ENCODE measurements around the gene TOGARAM2.

The TOGARAM2 gene

GRCh38 chr2:28997847-28998735 lies 17.0 kb downstream of the TOGARAM2 start:
- DNase-seq (ENCODE audit: low spot score): no peak

DNA sequence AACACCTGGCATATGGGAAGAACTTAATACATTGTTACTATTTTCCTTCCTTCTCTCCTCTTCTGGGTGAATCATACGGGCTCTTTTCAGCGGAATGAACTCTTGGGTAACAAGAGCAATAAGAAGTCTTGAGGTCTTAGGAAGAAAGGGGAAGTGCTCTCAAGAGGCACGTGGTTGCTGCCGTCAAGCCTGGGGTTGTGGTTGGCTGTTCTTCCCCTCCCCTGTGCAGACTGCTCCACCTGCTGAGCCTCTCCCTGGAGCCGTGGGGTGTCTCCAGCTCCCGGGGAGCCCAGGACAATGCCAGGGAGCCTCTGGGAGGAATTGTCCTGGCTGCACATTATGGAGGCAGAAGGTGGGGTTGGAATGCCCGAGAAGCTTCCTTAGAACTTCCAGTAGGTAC lies 19.4 kb downstream of the TOGARAM2 start:
- DNase-seq (ENCODE audit: low spot score): no peak

GRCh38 chr2:29000956-29001355 lies 19.9 kb downstream of the TOGARAM2 start:
- no peak for DNase-seq (ENCODE audit: low spot score)

DNA sequence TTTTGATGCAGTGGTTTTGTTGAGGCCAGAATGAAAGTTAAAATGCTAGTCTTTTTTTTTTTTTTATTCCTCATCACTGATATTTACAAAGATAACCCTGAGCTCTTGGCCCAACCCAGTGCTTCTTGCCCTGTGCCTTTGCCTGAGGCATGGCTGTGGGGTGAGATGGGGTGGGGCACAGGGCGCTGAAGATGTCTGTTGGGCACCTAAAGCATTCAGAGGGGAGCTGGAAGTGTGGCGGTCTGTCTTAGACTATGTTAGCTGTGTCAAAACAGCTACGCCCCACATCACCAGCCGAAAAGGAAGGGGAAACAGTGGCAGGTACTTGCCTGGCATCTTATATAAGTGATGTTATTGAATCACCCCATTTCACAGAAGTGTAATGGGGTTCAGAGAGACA lies 20.7 kb downstream of the TOGARAM2 start:
- no peak for DNase-seq (ENCODE audit: low spot score)

DNA sequence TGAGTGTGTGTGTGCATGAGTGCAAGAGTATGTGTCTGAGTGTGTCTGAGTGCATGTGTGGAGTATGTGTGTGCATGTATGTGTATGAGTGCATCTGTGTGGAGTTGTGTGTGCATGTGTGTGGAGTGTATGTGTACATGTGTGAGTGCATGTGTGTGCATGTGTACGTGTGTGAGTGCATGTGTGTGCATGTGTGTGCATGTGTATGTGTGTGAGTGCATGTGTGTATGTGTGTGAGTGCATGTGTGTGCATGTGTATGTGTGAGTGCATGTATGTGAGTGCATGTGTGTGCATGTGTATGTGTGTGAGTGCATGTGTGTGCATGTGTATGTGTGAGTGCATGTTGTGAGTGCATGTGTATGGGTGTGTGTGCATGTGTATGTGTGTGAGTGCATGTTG lies 23.7 kb downstream of the TOGARAM2 start:
- no peak for DNase-seq (ENCODE audit: low spot score)

GRCh38 chr2:29005331-29005730 lies 24.2 kb downstream of the TOGARAM2 start:
- no peak for DNase-seq (ENCODE audit: low spot score)

DNA sequence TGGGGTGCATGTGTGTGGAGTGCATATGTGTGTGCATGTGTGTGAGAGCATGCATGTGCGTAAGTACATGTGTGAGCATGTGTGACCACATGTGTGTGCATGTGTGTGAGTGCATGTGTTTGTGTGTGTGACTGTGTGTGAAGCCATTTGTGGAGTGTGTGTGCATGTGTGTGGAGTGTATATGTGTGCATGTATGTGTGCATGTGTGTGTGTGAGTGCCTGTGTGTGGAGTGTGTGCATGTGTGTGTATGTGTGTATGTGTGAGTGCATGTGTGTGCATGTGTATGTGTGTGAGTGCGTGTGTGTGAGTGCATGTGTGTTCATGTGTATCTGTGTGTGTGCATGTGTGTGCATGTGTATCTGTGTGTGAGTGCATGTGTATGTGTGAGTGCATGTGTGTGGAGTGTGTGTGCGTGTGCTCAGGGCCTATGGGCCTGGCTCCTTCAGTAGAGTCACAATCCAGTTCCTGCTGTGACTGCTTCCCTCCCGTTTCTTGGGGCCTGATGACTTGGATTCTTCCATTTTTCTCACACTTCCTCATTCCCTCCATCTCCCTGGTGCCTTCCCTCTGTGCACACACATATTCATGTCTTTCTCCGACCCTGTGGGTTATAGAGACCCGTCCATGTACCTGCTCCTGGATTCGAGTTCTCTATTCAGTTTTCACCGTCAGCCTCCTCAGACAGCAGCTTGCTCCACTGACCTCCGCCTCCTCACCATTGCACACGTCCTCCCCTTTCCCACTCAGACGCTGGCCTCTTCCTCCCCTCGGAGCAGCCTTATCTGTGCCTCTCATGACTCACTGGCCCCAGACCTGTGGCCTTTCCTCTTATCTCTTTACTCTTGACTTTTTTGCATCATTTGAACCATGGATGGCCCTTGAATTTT lies 25.2 kb downstream of the TOGARAM2 start:
- no peak for DNase-seq (ENCODE audit: low spot score)

- DNase-seq (ENCODE audit: low spot score): no peak
These were observed 25.8 kb downstream of the TOGARAM2 start for GRCh38 chr2:29006980-29007301.

DNA sequence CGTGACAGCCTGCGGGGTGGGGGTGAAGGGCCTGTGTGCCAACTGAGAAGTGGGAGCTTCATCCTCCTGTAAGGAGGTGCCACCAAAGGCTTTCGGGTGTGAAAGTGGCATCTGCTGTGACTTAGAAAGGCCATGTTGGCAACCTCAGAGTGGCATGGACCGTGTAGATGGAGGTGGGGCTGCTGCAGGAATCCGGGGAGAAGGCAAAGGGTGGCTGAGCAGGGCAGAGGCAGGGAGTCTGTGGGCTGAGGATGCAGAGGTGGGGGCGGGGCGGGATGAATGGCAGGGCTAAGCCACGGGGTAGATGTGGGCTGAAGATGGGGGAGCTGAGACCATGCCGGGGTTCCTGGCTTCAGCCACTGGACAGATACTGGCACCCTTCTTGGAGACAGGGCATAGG lies 28.2 kb downstream of the TOGARAM2 start:
- no peak for DNase-seq (ENCODE audit: low spot score)

DNA sequence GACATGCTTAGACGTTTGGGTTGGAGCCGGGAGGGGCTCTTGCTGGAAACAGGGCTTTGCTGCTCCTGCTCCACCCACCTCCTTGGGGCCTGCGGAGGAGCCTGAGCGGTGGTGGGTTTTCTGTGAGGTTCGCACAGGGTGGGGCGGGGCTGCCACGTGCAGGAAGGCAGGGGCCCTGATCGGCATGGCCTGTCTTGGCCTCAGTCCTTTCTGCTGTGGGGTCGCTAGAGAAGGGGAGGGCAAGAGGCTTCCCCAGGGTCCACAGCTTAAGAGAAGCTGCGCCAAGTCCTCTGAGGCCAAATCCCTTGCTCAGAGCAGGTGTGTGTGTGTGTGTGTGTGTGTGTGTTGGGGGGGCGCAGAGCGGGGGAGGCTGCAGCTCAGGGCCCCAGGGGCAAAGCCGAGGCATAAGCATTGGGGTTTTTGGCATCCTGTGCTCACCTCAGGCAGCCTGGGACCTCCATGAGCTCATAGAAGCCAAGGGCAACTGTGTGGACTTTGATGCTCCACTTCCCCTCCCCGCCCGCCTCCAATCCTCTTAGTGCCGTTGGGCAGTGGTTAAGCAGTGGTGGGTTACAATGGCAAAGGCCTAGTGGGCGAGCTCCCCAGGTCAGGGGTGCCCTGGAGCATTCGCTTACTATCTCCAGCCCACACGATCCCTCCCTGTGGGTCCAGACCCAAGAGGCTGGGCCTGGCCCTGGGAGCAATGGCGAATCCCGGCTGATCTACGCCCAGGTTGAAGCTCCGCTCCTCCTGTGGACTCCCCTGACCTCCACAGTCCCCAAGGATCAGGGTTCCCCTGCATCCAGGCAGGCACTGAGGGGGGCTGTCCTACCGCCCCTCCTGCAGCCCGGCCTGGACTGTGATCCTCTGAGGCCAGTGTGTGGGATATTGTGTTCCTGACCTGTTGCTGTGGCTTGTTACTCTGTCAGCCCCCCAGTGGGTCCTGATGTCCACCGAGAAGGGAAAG lies 28.9 kb downstream of the TOGARAM2 start:
- DNase-seq (ENCODE audit: low spot score): no peak

DNA sequence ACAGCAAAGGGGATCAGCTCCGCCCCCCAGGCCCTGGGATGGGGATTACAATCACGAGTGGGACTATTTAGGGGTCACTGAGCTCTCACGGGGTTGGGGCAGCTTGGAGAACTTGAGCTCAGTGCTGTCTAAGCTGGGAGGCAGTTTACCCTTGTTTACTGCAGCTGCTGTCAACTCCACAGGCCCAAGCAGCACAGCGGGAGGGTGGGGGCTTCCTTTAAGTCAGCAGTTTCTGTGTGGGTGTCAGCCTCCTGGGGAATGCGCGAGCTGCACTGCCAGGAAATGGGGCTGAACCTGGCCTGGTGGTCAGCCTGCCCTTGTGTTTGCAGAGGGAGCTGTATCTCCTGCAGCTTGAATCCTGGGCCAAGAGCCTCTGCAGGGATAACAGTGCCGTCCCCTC lies 29.8 kb downstream of the TOGARAM2 start:
- DNase-seq (ENCODE audit: low spot score): no peak

DNA sequence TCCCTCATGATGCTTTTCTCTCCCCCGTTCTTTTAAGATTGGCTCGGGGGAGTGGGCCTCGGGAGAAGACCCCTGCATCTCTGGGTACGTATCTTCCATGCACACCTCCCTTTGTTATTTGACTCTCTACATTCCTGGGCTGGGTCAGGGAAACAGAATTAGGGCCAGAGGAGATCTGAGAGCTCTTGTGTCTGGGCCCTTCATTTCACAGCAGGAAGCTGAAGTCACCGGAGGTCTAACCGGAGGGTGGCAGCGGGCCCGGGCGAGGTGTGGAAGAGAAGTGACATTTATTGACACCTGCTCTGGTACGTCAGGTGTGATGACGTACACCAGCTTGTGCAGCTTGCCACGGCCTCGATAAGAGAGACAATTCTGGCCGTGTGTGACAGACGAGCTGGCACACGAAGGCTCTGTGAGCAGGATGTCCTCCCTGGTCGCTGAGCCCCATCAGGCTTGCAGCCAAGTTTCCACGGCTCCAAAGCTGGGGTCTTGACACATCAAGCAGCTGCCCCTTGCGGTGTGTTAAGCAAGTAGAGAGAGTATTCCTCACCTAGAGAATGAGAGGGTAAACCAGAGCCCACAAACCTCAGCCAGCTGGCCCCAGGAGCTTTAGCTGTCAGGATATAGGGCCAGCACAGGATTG lies 30.4 kb downstream of the TOGARAM2 start:
- DNase-seq (ENCODE audit: low spot score): no peak

- no peak for DNase-seq (ENCODE audit: low spot score)
These were observed 31.1 kb downstream of the TOGARAM2 start for GRCh38 chr2:29012211-29012681.

- no peak for DNase-seq (ENCODE audit: low spot score)
These were observed 32.1 kb downstream of the TOGARAM2 start for GRCh38 chr2:29013057-29013780.

- DNase-seq (ENCODE audit: low spot score): no peak
These were observed 33.2 kb downstream of the TOGARAM2 start for GRCh38 chr2:29014331-29014730.

GRCh38 chr2:29014811-29015421 lies 33.8 kb downstream of the TOGARAM2 start:
- no peak for DNase-seq (ENCODE audit: low spot score)

DNA sequence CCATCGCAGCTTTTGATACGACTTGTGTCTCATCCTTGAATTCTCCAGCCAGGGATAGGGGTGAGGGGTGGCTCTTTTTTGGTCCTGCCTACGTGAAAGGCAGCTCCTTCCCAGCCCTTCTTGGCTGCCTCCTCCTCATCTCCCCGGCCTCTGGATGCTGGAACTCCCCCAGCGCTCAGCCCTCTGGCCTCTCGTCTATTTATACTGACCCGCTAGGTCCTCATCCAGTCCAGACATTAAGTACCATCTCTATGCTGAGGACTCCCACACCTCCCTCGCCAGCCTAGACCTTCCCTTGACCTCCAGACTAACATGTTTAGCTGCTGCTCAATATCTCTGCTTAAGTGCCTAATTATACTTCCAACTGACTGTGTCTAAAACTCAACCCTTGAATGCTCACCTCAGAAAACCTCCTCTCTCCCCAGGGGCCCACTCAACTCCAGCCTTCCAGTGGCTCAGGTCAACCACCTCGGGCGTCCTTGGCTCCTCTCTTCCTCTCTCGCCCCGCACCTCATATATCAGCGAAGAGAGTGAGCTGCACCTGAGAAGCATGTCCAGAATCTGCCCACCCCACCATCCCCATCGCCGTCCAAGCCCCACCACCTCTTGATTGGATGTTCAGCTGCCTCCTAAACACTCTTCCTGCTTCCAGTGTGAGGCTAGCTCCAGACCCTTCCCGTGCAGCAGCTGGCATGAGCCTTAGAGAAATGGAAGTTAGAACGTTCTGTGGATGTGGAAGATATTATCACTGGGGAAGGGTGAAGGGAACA lies 34.8 kb downstream of the TOGARAM2 start:
- no peak for DNase-seq (ENCODE audit: low spot score)

DNA sequence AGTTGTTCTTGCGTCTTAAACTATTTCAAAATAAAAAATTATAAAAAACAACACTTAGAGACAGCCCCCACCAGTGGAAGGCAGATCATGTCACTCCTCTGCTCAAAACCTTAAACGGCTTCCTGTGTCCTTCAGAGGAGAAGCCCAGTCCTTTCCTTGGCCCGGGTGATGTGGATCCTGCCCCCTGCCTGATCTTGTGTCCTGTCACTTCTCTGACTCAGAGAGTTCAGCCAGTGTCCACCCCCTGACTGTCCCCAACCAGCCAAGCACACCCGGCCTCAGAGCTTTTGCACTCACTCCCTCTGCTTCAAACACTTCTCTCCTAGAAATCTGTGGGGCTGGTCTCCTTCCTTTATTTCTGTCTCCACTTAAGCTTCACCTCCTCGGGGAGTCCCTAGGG lies 35.4 kb downstream of the TOGARAM2 start:
- DNase-seq (ENCODE audit: low spot score): peak; percentile 21

- DNase-seq (ENCODE audit: low spot score): no peak
These were observed 36.8 kb downstream of the TOGARAM2 start for GRCh38 chr2:29017716-29018435.
